Activated CD4-positive, alpha-beta T cell treated with anti-CD3 and anti-CD28 coated beads, Interleukin-10, Interleukin-2, amounts not matched to agents 100 ng/mL and 50 ng/mL, durations not matched to agents 16 hours and 8 hours (primary cell): ENCODE measurements around the gene PIH1D1.
A peak's percentile ranks its signal among the peaks of the same experiment; 100 is the strongest.

ENCODE experiments used
- DNase-seq: peaks from one replicate; pipeline ENCODE4 v3.0.0-alpha.2; 2020

PIH1D1 gene

DNA sequence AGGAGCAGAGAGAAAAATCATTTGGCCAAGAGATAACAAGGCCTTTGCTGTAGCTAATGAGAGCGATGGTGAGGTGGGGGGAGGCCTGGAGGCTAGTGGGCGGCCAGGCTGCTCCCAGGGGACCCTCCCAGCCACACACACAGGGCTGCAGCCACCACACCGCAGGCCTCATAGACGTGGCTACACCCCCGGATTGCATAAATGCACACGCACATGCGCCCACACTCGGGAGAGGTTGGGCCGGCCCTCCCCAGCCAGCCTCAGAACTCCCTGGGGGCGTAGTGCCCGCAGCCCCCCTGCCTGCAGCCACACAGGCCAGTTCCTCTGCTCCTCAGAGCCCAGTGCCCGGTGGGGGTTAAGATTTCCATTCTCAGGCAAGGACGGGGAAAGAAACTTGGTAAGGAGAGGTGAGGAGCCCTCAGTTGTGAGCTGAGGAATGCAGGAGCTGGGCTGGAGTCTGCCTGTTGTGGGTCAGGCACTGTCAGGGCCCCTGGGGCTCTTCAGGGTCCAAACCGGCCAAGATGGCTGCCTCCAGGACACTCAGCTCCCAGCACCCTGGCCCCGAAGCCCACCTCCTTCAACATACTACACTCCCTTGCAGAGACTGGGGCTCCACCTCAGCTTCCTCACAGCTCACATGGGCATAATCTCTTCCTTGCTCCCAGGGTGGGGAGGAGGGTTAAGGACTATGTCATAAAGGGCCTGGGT is 36.4 kb downstream of the PIH1D1 start:
- DNase-seq, result no peak

GRCh38 chr19:49414256-49414655 is 37.4 kb downstream of the PIH1D1 start:
- DNase-seq, result no peak

DNA sequence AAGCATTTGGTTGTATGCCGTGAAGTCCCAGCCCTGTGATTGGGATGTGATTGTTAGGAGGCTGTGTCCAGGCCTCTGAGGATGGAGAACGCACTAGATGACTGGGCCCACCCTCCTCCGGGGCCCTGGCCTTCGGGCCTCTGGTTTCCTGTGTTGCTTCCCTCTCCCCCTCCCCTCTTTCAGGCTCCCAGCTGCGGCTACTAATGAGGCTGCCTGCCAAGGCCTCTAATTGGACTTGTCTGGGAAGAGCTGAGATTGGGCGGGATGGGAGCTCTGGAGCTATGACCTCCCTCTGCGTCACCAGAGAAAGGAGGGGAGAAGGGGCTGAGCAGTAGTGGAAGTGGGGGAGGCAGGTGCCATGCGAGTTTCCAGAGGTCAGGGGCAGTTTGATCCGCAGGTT is 38.3 kb downstream of the PIH1D1 start:
- no peak for DNase-seq

- DNase-seq, result no peak
Observed at GRCh38 chr19:49411681-49412326, 39.8 kb downstream of the PIH1D1 start.

- peak; percentile 49 for DNase-seq
Observed at GRCh38 chr19:49409441-49410029, 42.1 kb downstream of the PIH1D1 start.

DNA sequence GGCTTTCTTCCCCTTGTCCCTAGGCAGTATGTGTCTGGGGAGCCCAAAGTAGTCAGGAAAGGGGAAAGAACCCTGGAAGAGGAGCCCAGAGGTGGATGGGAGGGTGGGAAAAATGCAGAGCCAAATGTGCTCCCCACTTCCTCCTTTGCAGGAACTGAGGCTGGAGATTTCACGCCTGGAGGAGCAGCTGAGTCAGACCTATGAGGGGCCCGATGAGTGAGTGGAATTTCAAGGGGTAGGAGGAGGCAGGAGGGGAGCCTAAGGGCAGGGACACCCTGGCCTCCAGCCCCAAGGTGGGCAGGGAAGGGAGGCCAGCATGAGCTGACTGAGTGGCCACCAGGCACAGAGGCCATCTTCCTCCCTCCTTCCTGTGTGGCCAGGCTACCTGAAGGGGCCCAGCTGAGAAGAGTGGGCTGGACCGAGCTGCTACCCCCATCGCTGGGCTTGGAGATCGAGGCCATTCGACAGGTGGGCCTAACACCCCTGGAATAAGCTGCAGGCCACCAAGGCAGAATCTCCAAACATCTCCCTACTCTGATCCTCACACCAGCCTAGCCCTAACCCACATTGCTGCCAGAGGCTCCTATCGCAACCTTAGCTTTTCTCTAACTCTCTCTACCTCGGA is 42.7 kb downstream of the PIH1D1 start:
- no peak for DNase-seq

GRCh38 chr19:49407482-49408015 is 44.1 kb downstream of the PIH1D1 start:
- DNase-seq, result no peak

GRCh38 chr19:49407079-49407478 is 44.5 kb downstream of the PIH1D1 start:
- no peak for DNase-seq

DNA sequence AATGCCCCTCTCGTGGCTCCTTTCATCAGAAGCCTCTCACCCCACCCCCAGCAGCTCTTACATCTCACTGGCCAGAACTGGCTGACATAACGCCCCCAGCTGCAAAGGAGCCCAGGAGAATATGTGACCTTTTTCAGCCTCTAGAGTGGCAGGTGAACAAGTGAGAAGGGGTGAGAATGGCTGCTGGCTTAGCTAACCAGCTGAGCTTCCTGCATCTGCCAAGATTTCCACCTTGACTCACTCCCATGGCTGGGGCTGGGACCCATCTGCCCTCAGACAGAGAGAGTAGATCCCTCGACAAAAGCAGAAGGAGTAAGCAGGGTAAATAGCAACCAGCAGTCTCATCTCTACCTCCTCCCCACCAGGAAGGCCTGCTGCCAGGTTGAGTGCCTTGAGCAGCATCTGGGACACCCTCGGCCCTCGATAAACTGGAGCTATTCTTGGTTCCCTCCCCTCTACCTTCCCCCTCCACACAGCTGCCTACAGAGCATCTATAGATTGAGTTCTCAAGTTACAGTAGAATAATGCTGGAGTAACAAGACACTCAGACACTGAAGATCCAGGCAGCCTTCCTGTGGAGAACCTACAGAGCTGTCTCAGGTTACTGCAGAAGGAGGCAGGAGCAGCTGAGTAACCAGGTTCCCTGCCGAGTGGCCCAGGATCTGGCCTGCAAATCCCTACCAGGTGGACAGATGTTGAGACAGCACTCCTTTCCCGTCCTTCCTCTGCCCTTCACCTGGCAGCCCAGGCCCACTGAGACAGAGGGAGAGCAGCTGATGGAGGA is 48.0 kb downstream of the PIH1D1 start:
- no peak for DNase-seq

DNA sequence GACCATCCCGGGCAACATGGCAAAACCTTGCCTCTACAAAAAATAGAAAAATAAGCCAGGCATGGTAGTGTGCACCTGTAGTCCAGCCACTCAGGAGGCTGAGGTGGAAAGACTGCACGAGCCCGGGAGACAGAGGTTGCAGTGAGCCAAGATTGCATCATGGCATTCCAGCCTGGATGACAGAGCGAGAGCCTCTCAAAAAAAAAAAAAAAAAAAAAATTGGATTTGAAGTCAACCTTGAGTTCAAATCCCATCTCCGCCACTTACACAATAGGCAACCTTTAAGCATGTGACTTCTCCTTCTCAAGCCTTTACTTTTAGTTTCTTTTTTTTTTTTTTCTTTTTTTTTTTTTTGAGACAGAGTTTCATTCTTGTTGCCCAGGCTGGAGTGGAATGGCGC is 51.6 kb downstream of the PIH1D1 start:
- DNase-seq, result no peak

DNA sequence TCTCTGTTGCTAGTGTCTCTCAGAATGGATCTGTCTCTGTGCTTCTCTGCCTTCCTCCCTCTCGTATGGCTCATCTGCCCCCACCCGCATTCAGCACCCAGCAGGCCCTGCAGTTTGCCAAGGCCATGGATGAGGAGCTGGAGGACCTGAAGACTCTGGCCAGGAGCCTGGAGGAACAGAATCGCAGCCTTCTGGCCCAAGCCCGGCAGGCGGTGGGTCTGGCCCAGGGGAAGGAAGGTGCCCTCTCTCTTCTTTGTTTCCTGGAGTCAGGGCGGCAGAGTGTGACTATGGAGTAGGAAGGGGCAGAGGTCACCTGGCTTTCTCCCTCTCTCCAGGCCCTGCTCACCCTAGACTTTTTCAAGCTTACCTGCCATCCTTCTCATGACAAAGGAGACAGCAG is 52.7 kb downstream of the PIH1D1 start:
- DNase-seq, result no peak

GRCh38 chr19:49398001-49398615 is 53.5 kb downstream of the PIH1D1 start:
- no peak for DNase-seq

DNA sequence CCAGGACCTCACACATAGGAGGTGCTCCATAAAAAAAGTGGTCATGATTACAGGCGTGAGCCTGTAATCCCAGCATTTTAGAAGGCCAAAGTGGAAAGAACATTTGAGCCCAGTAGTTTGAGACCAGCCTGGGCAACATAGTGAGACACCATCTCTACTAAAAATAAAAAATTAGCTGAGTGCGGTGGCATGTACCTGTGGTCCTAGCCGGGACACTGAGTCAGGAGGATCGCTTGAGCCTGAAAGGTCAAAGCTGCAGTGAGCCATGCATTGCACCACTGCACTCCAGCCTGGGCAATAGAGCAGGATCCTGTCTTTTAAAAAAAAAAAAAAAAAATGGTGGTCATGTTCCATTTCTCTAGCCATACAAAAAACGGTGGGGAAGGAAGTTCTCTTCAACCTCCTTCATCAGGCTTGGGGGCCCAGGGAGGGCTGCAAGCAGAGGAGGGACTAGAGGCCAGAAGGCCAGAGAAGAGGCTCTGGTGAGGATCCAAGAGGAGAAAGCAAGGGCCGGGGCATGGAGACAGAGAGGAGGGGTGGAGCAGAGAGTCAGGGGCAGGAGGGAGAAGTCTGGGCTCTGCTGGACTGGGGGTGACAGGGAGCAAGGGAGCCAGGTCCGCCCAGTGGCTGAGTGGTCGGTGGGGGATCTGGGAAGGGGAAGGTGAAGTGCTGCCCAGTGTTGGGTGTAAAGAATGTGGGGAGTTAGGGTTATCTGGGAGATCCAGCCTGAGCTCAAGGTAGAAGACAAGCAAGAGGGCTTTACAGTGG is 54.7 kb downstream of the PIH1D1 start:
- DNase-seq, result no peak
